Activated naive CD4-positive, alpha-beta T cell treated with anti-CD3 and anti-CD28 coated beads, Interleukin-2, amount 50 U/mL, for 16 hours (primary cell): ENCODE measurements around the gene SLMAP.
A peak's percentile ranks its signal among the peaks of the same experiment; 100 is the strongest.

Experiments
- DNase-seq: peaks from one replicate; pipeline ENCODE4 v3.0.0-alpha.2; 2020

The SLMAP gene

GRCh38 chr3:57900786-57901185, 144.7 kb downstream of the SLMAP start:
- DNase-seq, result no peak

GRCh38 chr3:57903124-57903890, 147.2 kb downstream of the SLMAP start:
- DNase-seq, result no peak

- DNase-seq, result peak; percentile 24
Observed at GRCh38 chr3:57910990-57911389, 154.9 kb downstream of the SLMAP start.

GRCh38 chr3:57911593-57911992, 155.5 kb downstream of the SLMAP start:
- no peak for DNase-seq

- no peak for DNase-seq
Observed at GRCh38 chr3:57917601-57918000, 161.5 kb downstream of the SLMAP start.

- no peak for DNase-seq
Observed at GRCh38 chr3:57918123-57918837, 162.2 kb downstream of the SLMAP start.

GRCh38 chr3:57919987-57920386, 163.9 kb downstream of the SLMAP start:
- no peak for DNase-seq

GRCh38 chr3:57923101-57923500, 167.0 kb downstream of the SLMAP start:
- DNase-seq, result no peak

- no peak for DNase-seq
Observed at GRCh38 chr3:57923752-57924151, 167.6 kb downstream of the SLMAP start.

- no peak for DNase-seq
Observed at GRCh38 chr3:57927166-57927565, 171.1 kb downstream of the SLMAP start.

GRCh38 chr3:57927916-57928315, 171.8 kb downstream of the SLMAP start:
- DNase-seq, result no peak

- DNase-seq, result no peak
Observed at GRCh38 chr3:57928511-57928910, 172.4 kb downstream of the SLMAP start.

- no peak for DNase-seq
Observed at GRCh38 chr3:57929988-57930387, 173.9 kb downstream of the SLMAP start.

- DNase-seq, result no peak
Observed at GRCh38 chr3:57933602-57934001, 177.5 kb downstream of the SLMAP start.

GRCh38 chr3:57934373-57934772, 178.3 kb downstream of the SLMAP start:
- DNase-seq, result no peak

- no peak for DNase-seq
Observed at GRCh38 chr3:57935539-57935938, 179.4 kb downstream of the SLMAP start.

GRCh38 chr3:57937092-57937491, 181.0 kb downstream of the SLMAP start:
- no peak for DNase-seq

- no peak for DNase-seq
Observed at GRCh38 chr3:57939775-57940174, 183.7 kb downstream of the SLMAP start.

- no peak for DNase-seq
Observed at GRCh38 chr3:57942388-57942787, 186.3 kb downstream of the SLMAP start.

GRCh38 chr3:57942872-57943283, 186.8 kb downstream of the SLMAP start:
- DNase-seq, result no peak

- no peak for DNase-seq
Observed at GRCh38 chr3:57943525-57944495, 187.7 kb downstream of the SLMAP start.

- DNase-seq, result no peak
Observed at GRCh38 chr3:57946970-57947381, 190.9 kb downstream of the SLMAP start.

GRCh38 chr3:57948080-57948671, 192.1 kb downstream of the SLMAP start:
- no peak for DNase-seq
